ENCODE results near the gene DMD.
"Not testable (repeated sequence)": the region's sequence is repeated elsewhere in the genome, so short reads cannot be mapped to it uniquely, and the experiment has no call there.

DMD gene

DNA sequence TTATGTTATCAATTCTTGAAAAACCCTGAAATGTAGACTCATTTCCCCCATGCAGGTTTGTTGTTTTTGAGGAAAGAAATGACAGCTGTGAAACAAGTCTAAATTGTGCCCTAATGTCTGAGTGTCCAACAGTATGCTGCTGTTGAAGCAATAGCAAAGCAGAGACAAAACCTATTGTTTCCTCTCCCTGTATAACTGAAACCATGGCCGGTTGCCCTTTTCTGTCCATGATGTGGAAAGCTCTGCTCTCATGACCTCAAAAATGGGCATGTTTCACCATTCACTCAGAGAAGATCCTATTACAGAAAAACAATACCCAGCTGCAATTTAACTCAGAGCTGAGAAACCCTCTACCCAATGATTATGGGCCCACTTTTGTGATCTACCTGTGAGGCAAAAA lies 1826.9 kb downstream of the DMD start:
- DNase-seq: no peak

GRCh38 chrX:31383991-31384390 lies 1827.4 kb downstream of the DMD start:
- no peak for DNase-seq

- not testable (repeated sequence) for DNase-seq
Observed at GRCh38 chrX:31378973-31379372, 1832.4 kb downstream of the DMD start.

DNA sequence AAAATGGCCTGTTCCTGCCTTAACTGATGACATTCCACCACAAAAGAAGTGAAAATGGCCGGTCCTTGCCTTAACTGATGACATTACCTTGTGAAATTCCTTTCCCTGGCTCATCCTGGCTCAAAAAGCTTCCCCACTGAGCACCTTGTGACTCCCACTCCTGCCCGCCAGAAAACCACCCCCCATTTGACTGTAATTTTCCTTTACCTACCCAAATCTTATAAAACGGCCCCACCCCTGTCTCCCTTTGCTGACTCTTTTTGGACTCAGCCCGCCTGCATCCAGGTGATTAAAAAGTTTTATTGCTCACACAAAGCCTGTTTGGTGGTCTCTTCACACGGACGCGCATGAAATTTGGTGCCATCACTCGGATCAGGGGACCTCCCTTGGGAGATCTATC lies 1833.5 kb downstream of the DMD start:
- DNase-seq: not testable (repeated sequence)

DNA sequence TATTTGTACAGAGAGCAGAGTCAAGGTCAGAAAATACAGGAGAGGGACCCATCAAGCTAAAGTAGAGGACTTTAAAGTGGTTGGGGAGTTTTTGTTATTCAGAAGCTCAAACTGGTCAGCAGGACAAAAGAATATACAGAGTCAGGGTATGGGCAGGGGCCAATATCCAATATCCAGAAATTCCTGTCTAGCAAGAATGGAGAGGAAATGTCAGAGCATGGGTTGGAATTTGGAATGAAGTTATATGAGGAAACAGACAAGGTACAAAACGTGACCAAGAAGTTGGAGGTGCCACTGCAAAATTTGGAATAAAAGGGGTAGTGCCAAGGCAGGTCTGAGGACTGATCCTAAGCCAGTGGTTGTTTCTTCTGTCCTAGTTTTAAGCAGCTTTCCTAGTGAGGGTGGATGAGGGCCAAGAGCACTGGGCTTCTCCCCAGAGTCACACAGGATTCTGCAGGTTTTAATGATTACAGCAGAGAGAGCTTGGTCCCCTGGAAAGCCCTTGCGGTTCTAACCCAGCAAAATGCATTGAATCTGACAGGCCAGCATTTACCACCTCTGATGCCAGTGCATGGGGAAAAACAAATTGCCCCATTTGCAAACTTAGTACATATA lies 1834.8 kb downstream of the DMD start:
- no peak for DNase-seq

GRCh38 chrX:31374786-31375185 lies 1836.6 kb downstream of the DMD start:
- no peak for DNase-seq

DNA sequence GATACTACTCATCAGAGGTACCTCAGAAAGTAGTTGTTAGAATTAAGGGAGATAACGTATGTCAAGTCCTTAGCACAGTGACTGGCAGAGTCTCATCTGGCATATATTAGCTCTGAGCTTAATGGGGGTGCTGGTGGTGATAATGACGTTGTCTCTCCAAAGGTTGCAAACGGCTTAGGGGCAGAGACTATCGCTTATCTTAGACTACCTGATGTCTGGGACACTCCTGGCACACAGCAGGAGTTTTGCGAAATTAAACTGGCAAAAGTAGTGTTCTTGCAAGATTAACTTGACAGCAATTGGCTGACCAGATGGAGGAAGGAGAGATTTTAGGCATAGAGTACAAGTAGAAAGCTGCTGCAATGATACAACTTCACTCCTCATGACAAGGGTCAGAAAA lies 1839.4 kb downstream of the DMD start:
- DNase-seq: no peak

- DNase-seq: no peak
Observed at GRCh38 chrX:31367816-31368215, 1843.5 kb downstream of the DMD start.

- no peak for DNase-seq
Observed at GRCh38 chrX:31366041-31366440, 1845.3 kb downstream of the DMD start.

DNA sequence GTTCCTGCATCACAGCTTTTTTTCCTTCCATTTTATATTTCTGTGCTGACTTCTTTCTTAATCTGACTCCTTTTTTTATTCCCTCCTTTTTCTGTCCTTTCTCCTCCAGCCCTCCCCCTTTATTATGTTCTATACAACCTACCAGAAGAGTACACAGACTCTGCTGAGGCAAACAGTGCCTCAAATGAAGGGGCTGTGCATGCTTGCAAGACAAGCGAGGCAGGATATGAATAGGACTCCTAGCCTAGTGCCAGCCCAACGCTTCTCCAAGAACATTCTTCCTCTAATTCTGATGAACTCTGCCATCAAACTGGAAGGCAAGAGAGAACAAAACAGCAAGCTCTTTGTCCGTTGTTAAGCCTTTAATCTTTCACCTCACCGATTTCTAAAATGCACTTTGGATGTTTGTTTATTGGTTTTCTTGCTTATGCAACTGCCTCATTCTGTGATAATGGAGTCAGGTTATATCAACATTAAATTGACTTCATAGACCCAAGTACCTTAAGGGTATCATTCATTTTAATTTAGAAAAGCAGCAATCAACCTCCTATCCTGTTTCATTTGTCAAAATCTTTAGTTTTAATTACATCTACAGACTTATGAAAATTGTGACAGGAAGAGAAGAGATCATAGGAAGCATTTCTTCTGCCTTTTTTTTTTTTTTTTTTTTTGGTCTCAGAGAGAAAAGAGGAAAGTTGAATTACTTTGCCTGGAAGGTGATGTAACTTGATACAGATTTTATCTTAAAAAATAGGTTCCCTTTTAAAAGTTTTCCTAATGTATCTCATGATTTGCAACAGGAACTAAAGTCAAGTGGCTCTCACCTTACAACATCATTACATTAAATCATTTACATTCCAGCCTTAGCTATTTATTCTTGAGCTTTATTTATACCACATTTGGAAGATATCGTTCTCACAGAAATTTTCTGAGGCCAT lies 1854.8 kb downstream of the DMD start:
- no peak for DNase-seq

DNA sequence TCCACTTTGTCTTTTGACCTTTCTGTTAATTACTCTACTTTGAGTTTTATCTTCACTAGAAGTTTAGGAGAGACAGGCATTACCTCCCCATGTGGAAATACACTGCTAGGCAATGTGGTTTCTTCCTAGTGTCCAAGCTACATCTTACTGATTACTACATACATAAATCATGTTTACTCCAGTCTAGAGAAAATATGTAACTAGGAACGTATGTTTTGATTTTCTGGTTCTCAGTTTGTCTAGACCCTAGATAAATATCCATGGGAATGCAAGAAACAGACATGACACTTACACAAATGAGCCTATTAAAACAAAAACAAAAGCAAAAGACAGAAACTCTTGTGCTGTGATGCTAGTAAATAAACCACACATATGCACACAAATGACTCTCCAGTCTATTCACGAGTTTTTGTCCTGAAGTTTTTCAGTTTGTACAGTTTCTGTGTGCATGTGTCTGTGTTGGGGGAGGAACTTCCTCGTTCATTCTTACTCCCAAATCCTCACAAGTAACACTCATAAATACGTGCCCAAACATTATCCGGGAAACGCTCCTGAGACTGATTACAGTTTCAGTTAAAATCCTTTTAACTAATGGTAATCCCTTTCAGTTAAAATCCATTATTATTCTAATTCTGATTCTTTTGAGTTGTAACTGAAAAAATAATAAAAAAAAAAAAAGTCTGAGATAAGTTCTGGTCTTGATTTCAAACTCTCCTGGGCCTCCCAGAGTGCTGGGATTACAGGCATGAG lies 1856.0 kb downstream of the DMD start:
- DNase-seq: no peak

DNA sequence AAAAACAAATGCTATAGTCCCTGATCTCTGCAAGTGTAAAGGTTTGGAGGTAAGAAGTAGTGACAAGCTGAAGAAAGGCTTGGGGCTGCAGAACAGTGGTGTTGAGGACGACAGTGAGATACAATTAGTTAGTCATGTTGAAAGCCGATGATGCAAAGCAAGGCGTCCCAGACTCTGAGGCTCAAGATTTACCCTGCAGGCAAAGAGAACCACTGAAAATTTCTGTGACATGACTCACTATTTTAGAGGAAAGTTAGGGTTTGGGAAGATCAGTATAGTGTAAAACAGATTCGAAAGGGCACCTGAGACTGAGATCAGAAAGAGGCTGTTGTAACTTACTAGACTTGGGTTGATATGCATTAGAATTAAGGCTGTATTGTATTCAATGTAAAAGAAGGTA lies 1858.3 kb downstream of the DMD start:
- DNase-seq: no peak

DNA sequence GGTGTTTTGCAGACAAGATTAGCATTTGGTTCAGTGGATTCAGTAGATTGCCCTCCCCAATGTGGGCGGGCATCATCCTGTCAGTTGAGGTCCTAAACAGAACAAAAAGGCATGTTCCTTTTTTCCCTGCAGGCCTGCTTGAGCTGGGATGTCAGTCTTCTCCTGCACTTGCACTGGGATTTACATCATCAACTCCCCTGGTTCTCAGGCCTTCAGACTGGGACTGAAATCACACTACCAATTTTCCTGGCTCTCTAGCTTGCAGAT lies 1860.6 kb downstream of the DMD start:
- DNase-seq: no peak

GRCh38 chrX:31349515-31349914 lies 1861.8 kb downstream of the DMD start:
- DNase-seq: no peak

GRCh38 chrX:31340587-31340986 lies 1870.8 kb downstream of the DMD start:
- no peak for DNase-seq

DNA sequence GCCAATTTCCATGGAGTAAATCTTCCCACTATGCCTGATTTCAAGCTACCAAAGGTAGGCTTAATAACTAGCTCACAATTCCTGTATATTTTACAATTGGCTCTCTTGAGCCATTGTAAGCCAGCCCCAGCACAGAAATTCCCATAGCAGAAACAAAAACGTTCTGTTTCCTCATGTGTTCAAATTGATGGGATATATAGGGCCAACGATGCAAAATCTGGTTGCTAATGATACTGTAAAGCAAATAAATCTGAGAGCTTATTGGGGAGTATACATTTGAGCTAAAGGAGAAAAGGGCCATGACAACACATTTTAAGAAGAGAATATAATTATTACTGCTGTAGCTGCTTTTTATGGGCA lies 1872.4 kb downstream of the DMD start:
- DNase-seq: no peak

- no peak for DNase-seq
Observed at GRCh38 chrX:31337332-31337731, 1874.0 kb downstream of the DMD start.

- no peak for DNase-seq
Observed at GRCh38 chrX:31336419-31336818, 1874.9 kb downstream of the DMD start.

GRCh38 chrX:31334997-31335396 lies 1876.4 kb downstream of the DMD start:
- DNase-seq: no peak

DNA sequence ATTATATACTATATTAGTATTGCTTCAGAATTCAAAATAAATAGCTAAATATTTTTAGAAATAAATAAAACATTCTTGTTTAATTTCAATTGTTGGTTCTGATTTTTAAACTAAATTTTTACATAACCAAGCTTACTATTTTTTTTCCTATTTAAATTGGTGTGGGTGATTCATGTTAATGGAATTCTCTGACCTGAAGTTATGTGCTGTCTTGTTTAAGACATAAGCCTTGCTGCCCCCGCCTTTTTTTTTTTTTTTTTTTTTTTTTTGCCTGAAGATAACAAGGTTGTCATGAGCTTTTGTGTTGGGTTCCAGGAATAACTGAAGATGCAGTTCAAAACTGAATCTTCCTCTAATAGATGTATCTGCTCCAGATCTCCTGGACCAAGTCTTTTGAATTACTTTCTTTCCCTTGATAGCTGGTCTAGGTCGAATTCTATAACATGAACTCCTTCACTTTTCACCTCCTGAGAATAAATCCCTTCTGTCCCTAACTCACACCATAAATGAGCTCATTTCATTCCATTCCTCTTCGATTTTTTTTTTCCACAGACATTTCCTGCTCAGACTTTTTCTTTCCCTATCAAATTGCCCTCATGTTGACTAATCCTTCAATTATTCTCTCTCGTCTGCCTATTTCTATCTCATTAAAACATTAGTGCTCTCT lies 1878.1 kb downstream of the DMD start:
- DNase-seq: no peak

DNA sequence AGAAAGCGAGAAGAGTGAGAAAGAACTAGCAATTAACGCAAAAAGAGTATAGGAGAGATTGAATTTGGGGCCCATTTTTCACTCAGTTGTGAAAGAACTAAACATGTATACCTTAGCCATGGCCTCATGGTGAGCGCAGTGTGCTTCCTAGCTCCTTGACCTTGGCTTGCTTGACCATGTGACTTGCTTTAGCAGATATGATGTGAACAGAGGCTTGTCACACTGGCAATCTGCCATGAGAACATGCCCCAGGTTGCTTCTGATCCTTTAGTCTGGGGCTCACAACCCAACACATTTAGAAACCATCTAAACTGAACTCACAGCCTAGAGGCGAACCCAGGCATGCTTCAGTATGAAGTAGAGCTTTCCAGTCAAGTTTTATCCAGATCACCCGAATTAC lies 1879.4 kb downstream of the DMD start:
- no peak for DNase-seq

- no peak for DNase-seq
Observed at GRCh38 chrX:31331015-31331414, 1880.3 kb downstream of the DMD start.

- DNase-seq: no peak
Observed at GRCh38 chrX:31329298-31329697, 1882.1 kb downstream of the DMD start.

Data from inflammatory macrophage (primary cell).